Inferior parietal cortex (tissue), 1 donor: Measurements from ENCODE around the gene STOML2.

Source experiments
- DNase-seq: peaks from one replicate; pipeline ENCODE4 v3.0.0-alpha.2; 2016; ENCODE audit errors: extremely low spot score

Gene STOML2

DNA sequence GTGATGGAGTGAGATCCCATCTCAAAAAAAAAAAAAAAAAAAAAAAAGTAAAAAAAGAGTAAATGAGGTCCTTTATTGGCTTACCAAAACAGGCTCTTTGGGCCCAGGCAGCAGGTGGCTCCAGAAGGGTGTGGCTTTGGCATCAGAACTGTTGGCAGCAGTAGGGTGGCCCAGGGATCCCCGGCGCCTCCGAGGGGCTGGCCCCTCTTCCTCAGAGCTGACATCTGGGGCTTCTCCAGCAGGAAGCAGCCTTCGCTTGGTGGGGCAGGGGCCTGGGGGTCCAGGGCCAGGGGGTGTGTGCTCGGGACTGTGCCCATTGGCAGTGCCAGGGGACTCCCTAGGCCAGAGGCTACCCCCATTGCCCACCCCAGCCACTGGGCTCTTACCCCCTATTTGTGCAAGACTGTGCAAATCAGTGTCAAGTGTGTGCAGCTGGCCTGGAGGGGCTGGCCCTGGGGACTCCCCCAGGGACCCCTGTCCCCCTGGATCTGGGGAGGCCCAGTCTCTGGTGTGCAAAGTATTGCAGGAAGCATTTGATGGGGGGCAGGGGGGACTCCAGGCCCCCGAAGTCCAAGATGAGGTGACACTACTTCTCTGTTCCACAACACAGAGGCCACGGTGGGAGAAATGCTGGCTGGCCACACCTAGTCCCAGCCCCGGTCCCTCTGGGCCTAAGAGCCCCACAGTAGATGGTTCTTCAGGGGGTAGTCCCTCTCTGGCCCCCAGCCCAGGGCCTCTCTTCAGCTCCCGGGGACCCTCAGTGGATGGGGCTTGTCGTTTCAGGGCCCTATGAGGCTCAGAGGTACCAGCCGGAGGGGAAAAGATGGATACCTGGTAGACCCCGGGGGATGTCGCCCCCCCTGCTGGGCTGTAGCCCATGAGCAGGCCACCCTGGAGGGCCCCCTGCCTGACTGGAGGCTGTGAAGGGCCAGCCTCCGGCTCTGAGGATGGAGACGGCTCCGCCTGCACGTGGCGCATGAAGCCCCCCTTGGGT lies 4.7 kb upstream of the STOML2 start:
- no peak for DNase-seq

DNA sequence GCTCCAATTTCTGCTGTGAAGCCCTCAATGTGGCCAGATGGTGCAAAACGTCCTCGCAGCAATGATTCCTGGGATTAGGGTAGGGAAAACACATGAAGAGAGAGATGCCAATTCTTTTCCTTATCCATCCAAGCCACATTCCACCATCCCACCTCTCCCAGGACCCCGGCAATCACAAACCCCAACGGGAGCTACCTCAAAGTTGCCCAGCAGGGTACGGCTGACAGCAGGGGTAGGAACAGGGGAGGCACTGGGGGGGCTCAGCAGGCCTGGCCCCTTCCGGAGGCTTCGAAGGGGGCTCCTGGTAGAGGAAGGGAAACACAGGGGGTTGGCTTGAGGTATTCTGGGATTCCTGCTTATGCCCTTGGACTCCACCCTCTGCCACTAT lies 3.4 kb upstream of the STOML2 start:
- DNase-seq, result no peak

DNA sequence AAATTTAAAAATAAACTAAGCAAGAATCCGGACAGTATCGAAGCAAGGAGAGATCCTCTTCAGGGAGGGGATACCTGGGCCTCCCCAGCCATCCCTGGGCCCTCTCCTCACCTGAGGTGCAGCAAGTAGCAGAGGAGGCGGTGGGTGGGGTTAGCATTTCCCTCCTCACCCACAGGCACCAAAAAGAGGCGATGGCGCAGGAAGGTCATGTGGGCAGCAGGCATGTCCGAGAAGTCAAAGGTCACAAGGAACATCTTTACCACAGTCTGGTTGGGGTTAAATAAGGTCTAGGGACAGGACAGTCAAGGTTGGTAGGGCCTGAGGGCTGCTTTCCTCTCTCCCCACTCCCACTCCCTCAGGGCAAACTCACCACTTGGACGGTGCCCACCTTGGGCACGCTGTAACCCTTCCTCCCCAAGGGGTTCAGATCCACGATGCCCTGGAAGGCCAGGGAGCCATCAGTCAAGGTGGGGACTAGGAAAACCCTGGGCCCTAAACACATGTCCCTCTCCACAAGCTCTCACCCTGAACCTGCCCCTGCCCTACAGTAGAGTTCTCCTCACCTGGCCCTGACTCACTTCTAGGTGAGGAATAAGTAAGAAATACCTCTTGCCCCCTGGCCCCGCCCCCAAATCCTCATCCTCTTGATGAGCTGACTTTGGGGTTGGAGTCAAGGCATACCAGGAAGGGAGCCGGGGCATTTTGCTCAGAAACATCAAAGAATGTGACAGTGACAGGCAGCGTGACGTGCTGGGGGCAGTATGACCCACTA lies 2.8 kb upstream of the STOML2 start:
- no peak for DNase-seq

DNA sequence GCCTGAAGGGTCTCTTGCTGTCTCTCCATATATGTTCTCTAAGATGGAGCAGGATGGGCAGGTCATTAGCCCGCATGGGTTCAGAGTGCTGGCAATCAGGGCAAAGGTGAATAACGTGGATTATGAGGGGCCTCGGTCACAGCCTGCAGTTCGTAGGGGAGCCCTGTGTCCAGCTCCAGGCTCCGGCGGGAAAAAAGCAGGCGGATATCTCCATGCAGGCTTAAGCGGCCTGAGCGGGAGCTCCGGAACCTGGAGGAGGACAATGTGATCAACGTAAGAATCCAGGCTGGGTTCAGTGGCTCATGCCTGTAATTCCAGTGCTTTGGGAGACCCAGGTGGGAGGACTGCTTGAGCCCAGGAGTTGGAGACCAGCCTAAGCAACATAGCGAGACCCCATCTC lies 2.2 kb upstream of the STOML2 start:
- DNase-seq, result no peak

DNA sequence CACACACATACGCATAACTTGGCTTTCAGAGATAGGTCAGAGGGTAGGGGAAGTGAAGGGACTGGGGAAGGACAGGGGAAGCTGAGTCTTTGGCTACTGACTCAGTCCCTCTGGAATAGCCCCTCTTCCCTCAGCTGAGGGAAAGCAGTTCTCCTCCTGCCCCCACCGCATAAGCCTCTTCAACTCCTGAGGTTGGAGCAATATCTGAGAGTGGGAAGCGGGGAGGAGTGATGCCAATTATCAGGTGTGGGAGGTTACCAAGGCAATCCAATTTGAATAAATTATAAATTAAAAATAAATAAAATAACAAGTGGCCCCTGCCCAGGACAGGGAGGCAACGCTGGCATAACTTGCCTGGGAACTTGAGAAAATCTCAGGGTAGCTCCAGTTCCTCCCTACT lies 1.7 kb upstream of the STOML2 start:
- DNase-seq, result no peak

DNA sequence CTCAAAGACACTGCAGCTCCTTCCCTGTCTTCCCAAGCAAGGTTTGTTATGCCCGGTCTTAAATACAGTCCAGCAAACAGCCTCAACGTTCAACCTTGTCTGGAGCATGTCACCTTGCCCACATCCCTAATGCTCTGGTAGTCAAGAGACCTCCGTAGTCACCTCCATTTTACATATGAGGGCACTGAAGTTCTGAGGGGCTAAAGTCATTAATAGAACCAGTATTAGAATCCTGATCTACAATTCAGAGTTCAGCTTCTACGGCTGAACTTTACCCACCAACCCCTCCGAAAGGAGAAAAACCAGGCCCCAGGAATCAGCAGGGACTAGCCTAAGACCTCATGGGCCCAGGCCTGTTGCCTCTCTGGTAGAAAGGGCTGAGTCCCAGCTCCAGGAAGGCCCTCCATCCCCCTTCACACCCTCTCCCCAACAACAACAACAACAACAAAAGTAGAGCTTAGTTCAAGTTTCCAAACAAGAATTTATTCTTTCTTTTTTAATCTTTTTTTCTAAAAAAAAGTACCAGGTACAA lies 795 bp upstream of the STOML2 start:
- no peak for DNase-seq

DNA sequence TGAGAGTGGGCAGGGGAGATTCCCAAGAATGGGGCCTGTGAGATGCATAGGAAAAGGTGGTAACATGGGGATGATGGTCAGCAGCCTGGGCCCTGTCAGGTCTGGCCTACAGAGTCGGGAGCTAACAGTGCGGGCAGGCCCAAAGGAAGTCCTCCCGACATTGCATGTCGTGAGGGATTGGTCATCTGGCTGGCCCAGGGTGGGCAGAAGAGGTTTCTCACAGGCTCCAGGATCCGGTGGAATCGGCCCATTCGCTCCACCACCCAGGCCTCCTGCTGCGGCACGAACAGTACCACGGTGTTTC lies 514 bp downstream of the STOML2 start:
- no peak for DNase-seq

DNA sequence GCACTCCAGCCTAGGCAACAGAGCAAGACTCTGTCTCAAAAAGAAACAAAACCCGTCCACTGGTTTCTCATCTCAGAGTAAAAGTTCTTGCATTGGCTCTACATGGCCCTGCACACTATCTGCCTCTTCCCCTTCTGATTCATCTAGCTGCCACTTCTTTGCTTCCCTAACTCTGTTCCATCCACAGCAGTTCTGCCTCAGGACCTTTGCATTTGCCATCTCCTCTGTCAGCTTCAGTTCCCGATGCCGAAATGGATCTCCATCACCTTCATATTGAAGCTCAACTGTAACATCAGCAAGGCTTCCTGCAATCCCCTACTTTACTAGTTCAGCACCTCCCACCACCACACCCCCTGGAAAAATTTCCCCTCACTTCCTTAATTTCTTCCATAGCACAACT lies 5.4 kb downstream of the STOML2 start:
- no peak for DNase-seq

DNA sequence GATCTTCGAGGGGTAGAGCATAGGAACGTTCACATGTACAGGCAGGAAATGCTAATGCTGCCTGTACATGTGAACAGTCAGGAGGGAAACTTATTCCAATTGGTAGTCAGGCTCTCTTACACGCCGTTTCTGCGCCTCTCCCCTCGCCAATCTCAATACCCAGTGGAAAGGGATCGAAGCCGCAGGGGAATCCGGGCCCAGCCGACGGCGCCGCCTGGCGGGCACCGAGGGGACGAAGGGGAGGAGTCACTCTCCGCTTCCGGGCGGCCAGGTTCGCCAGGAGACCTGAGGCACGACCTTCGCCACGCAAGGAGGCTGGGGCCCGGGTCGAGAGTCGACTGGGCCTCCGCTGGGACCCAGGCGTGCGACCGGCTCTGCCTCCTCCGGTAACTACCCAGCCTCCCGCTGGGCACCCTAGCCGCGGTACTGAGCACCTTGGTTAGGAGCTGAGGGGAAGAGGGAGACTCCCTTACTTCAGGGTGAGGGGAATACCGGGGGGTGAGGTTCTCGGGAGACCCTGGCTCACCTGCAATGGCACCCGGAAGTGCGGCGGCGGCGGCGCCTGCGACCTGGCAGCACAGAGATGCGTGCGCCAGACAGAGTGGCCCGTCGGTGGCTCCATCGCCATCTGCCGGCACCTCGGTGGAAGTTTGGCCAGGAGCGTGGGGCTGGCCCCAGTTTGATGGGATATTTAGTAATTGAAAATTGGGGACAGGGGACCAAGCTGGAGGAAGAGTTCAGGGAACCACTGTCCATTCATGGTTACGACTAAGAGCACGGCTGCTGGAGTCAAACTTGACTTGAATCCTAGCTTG lies 6.7 kb downstream of the STOML2 start, which contains the start of gene PIGO:
TSS of gene PIGO (minus strand) at position 557 of the 815 bp plus-strand sequence. CDS start 1,026 bp downstream, outside the sequence.
- DNase-seq, result peak; percentile 82

DNA sequence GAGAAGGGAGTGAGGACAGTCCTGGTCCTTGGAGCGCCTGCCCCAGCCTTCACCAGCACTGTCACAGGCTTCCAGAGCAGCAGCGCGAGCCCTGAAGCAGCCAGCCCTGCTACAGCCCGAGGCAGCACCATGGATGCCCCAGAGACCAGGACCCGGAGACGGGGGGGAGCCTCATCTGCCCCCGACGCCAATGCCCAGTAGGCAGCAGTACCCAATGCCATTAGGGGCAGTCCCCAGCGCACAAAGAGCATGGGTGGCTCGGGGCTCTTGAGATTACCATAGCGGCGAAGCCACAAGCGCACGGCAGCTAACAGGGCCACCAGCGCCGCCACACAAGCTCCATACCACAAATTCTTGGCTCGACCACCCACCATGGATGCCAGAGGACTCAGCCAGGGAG lies 11.4 kb downstream of the STOML2 start:
- no peak for DNase-seq

DNA sequence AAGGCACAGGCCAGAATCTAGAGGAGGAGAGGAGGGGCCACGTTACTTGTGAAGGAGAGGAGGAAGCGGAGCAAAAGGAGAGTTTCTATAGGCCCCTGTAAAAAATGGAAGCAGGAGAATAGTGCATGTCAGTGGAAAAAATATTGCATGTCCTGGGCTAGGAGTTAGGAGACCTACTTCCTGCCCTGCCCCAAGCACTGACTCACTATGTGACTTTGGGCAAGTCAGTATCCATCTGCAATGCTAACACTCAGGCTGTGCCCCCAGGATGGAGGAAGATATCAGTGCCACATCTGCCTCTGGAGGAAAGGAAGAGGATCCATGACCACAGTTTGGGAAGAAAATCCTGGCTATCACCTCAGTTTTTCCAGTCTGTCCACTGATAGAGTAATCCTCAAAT lies 13.5 kb downstream of the STOML2 start:
- no peak for DNase-seq

DNA sequence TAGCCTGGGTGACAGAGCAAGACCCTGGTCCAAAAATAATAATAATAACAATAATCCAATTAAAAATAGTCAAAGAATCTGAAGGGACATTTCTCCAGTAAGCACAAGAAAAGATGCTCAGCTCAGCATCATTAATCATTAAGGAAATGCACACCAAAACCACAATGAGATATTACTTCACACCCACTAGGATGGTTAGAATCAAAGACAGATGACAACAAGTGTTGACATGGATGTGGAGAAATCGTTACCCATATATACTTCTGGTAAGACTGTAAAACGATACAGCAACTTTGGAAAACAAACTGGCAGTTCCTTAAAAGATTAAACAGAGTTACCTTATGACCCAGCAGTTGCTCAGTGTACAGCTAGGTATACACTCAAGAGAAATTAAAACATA lies 17.9 kb downstream of the STOML2 start:
- no peak for DNase-seq

DNA sequence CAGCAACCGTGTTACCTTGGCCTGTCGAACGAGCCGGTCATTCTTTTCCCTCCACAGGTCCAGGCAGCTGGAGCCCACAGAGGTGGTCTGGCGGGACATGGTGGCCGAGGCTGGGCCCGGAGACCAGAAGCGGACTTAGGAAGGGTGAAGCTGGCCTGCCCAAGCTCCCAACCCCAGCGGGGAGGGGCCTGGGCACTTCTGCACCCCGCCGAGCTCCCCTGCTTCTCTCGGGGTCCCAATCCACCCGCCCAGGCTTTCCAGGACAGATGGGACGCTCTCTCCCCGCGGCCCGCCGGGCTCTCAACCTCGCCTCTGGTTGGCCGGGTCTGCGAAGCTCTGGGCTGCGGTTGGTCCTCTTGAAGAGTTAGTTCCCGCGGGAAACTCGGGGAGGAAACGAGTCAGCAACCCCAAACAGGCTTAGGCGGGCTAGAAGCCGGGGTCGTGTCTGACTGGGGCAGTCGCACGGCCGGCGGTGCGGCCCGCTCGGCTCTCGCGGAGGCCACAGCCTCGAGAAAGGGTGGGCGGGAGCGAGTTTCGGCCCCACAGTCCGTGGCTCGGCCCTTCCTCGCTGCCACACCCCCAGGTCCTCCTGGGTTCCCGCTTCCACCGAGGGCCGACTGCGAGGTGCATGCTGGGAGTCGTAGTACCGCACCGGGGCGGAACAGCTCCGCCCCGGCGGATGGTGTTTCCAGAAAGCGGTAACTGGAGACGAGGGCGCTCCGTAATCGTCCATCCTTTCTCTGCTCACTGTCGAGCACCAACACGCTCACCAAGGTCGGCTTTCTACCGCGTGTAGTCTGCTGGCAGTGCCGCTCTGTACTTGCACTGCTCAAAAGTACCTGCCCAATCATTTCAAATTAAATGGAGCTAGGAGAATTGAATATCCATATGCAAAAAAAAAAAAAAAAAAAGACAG lies 23.2 kb downstream of the STOML2 start, which contains the start of gene FANCG:
TSS of gene FANCG (minus strand) at position 517 of the 916 bp plus-strand sequence. CDS start at position 99, 418 bp downstream.
- DNase-seq, result peak; percentile 92

DNA sequence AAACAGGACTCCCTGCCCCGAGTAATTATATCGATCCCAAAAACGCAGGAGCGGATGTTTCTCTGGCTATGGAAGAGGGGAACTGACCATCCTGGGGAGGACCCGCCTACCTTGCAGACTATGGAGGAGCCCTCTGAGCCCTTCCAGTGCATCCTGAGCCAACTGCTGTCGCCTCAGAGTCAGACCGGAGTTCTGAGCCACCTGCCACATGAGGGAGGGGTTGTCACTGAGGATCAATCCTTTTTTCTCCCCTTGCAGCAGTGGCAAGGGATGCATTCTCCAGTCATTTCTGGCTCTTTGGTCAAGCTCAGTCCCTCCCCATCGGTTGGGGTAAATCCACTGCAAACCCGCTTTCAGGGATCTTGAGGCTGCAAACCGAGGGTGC lies 23.9 kb downstream of the STOML2 start:
- no peak for DNase-seq

DNA sequence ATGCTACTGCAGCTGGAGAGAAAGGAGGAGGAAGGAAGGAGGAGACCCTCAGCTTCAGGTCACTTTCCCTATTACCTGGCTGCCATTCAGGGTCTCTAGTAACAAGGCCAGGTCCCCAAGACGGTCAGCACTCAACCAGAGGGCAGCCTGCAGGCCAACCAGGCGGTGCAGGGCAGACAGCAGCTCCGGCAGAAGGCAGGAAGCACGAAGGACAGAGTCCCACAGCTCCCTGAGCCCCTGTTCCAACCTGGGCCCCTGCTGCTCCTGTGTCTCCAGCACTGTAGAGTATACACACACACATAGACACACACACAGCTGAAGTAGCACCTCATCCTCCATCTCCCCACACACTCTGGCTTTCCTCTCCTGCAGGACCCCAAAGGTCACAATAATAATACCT lies 24.9 kb downstream of the STOML2 start:
- no peak for DNase-seq

DNA sequence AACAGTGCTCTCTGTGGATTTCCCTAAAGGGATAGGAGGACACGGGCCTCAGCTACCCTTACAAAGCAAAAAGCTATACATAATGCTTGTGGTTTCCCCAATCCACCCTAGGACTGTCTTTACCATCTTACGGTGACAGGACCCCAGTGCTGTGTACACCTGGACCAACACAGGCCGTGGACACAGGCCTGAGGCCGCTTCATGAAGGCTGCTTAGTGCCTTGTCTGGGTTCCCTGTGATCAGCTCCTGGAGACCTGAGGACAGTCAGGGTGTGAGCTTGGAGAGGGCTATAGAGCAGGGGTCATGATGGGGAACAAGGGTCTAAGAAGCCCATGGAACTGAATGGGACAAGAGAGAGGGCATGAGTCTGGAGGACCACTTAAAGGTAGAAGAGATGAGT lies 26.1 kb downstream of the STOML2 start:
- DNase-seq, result no peak

DNA sequence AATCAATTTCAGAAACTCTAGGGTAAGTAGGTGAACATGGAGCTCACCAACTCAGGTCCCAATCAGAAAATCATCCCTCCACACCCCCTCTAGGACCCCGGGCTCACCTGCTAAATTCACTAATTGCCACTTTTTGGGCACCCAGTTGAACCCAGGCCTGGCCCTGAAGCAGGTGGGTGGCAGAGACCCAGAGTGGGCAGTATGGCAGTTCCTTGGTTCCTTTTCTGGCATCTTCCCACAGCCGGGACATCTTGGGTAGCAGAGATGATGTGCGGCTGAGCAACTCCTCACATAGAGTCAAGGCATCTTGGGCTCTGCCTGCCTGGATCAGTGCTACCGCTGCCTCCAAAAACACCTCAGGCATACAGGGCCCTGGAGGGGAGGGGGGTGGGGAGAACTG lies 27.6 kb downstream of the STOML2 start:
- no peak for DNase-seq

DNA sequence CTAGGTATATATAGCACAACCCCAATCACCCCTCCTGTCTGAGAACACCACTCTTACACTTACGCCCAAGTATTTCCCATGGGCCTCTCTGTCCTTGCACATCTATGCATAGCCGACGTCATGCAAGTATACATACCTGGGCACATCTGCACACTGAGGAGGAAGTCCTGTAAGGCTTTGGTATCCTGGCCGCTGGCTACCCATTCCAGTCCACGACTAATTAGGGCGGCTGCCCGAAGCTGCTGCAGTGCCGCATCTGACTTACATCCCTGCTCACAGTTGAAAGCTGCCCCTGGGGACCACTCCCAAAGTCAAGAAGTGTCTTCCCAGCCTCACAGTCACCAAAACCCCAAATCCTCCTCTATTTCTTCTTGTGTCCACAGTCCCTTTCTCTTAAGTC lies 28.1 kb downstream of the STOML2 start:
- DNase-seq, result no peak

DNA sequence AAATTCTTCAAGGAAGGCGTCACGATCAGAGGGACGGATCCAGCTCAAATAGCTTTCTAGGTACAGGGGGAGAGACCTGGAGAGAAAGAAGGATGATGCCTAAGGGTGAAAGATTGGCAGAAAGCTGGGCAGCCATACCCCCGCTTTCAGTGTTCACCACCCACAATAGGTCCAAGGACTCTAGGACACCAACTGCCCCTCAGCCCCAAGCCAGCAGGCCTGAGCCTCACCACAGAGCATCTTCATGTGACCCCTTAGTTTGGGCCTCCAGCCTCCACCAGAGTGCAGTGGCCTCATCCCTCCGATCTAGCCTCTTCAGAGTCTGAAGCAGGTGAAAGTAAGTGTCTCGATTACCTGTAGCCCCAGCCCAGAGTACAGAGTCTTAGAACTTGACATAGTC lies 28.8 kb downstream of the STOML2 start:
- DNase-seq, result no peak

DNA sequence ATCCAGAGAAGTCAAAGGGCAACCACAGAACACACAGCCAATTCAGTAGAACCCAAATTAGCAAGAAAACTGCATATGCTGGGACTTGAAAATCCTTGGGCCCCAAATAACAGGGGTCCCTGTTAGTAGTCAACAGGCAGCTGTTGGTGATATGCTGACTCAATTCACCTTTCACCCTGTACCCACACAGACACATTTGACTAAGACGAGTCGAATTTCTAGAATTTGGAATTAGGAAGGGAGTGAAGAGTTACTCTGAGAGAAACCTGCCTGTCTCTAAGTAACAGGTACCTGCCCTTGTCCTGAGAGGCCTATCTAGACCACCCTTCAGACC lies 29.7 kb downstream of the STOML2 start:
- DNase-seq, result no peak
